Chondrocyte (in vitro differentiated cells): ENCODE measurements around the gene SH3TC2. TPM values are rescaled to one million over a fixed set of nuclear protein-coding genes. Genes with fewer than 3 reads are reported as not detected.

Experiments
- DNase-seq: peaks from one replicate; pipeline ENCODE4 v3.0.0; 2021; ENCODE audit warnings: mixed read lengths, low spot score
- H3K27ac Mint-ChIP-seq: one replicate; pipeline ENCODE4 v1.8.0; 2021; ENCODE audit warnings: mild to moderate bottlenecking, moderate library complexity, mixed read lengths; ENCODE audit not compliant: unreplicated experiment
- H3K27me3 Mint-ChIP-seq: 2 replicates; pipeline ENCODE4 v1.8.0; 2021; ENCODE audit warnings: low read depth, mixed read lengths
- H3K36me3 Mint-ChIP-seq: 2 replicates; pipeline ENCODE4 v1.8.0; 2021; ENCODE audit warnings: low read depth, mixed read lengths
- H3K4me1 Mint-ChIP-seq: 2 replicates; pipeline ENCODE4 v1.8.0; 2021; ENCODE audit warnings: low read depth, mild to moderate bottlenecking, mixed read lengths
- H3K4me3 Mint-ChIP-seq: one replicate; pipeline ENCODE4 v1.8.0; 2021; ENCODE audit warnings: mild to moderate bottlenecking, moderate library complexity, mixed read lengths; ENCODE audit not compliant: unreplicated experiment
- H3K9me3 Mint-ChIP-seq: 2 replicates; pipeline ENCODE4 v1.8.0; 2021; ENCODE audit warnings: low read depth, mixed read lengths
- total RNA-seq: library from RNA; stranded (reverse); gene quantifications from 3 replicates; pipeline ENCODE4 v1.2.1, GENCODE V29; 2021
- TF ChIP-seq, protein P1 (sequence below): fragments of 200-600 bp; sonication (generic); IDR thresholded peaks from 2 replicates; pipeline ENCODE4 v1.5.0; 2021; ENCODE audit warnings: antibody characterized with exemption, mild to moderate bottlenecking, moderate library complexity

Gene SH3TC2
- total RNA-seq, 1 donor from 2014 or later = 0.80 TPM

DNA sequence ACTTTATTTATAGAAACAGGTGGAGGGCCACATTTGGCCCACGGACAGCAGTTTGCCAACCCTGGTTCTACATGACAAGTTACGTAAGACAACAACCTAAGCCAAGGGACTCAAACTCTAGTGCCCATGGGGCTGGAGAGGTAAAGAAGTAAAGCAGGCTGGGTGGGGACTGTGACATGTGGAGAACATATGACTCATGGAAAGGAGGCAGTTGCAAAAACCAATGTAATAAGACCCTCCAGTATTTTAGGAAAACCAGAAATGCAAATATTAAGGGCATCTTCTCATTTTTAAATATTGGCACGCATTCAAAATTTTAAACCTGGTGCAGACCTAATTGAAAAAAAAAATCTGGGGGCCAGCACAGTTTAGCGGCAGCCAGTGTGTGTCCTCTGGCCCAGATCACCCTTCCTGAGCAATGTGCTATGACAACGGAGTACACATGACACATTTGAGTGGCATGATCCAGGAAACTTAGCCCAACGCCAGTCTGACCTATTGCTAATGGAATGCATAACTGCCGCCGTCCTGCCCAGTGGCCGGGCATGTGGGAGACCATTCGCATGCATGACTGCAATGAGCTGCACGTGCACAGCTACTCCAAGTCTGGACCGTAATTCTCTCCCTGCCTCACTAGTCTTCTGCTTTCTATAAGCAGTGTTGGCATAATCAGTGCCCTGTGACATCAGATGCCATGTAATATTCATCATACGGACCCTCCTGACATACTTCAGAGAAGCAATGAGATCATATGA is 97.2 kb downstream of the SH3TC2 start:
- peaks cover 52% of the 10 kb centered on the region for H3K4me1 Mint-ChIP-seq
- peak; percentile 97 for DNase-seq
- H3K4me3 Mint-ChIP-seq = no peak overlapping the region
- no peaks in the 10 kb centered on the region for H3K9me3 Mint-ChIP-seq
- H3K36me3 Mint-ChIP-seq = no peaks in the 10 kb centered on the region
- peak overlapping the region; percentile 96 for H3K27ac Mint-ChIP-seq
- TF ChIP-seq, protein P1, sequence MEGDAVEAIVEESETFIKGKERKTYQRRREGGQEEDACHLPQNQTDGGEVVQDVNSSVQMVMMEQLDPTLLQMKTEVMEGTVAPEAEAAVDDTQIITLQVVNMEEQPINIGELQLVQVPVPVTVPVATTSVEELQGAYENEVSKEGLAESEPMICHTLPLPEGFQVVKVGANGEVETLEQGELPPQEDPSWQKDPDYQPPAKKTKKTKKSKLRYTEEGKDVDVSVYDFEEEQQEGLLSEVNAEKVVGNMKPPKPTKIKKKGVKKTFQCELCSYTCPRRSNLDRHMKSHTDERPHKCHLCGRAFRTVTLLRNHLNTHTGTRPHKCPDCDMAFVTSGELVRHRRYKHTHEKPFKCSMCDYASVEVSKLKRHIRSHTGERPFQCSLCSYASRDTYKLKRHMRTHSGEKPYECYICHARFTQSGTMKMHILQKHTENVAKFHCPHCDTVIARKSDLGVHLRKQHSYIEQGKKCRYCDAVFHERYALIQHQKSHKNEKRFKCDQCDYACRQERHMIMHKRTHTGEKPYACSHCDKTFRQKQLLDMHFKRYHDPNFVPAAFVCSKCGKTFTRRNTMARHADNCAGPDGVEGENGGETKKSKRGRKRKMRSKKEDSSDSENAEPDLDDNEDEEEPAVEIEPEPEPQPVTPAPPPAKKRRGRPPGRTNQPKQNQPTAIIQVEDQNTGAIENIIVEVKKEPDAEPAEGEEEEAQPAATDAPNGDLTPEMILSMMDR = no peak
- H3K27me3 Mint-ChIP-seq = no peaks in the 10 kb centered on the region

DNA sequence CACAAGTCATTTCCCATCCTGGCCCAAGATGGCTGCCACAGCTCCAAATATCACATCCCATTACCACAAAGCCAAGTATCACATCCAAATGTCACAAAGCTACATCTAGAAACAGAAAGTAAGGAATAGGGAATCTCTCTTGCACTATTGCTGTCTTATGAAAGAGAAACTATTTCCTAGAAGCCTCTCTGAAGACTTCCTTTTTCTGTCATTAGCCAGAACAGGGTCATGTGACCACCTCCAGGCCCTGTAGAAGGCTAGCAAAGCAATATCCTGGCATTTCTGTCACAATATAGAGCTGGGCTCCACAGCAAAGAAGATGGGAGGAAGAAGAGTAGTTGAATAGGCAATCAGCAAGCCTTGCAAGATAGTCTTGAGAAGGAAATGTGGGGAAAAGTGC is 99.2 kb downstream of the SH3TC2 start:
- Mint-ChIP-seq H3K4me3 (no peak overlapping the region), H3K36me3 (no peaks in the 10 kb centered on the region), H3K4me1 (peaks cover 32% of the 10 kb centered on the region), H3K27me3 (no peaks in the 10 kb centered on the region), H3K27ac (no peak overlapping the region), H3K9me3 (no peaks in the 10 kb centered on the region)
- DNase-seq = no peak
- TF ChIP-seq, protein P1 = no peak

DNA sequence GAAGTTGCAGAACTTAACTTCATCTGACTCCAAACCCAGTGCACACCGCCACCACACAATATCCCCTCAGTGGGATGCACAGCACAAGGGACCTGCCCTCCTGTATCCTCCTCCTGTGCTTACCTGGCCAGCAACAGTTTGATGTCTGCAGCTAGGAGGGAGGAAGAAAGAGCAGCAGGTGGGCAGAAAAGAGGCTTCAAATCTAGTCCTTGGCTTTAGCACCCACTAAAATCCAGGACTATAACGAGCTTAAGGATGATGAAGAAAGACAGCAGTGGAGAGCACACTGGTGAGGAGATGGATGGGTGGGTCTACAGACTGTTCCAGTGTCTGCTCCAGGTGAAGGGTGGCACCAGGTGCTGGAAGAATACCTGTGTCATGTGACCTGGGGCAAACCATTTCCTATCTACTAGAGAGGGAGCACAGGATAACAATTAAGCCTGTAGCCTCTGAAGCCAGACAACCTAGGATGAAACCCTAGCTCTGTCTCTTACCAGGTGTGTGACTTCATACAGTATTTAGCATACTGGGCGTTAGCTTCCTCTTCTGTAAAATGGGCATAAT is 100.0 kb downstream of the SH3TC2 start:
- H3K36me3 Mint-ChIP-seq = no peaks in the 10 kb centered on the region
- H3K9me3 Mint-ChIP-seq = no peaks in the 10 kb centered on the region
- peaks cover 24% of the 10 kb centered on the region for H3K4me1 Mint-ChIP-seq
- TF ChIP-seq, protein P1 = no peak
- no peak for DNase-seq
- H3K4me3 Mint-ChIP-seq = no peak overlapping the region
- no peaks in the 10 kb centered on the region for H3K27me3 Mint-ChIP-seq
- no peak overlapping the region for H3K27ac Mint-ChIP-seq

DNA sequence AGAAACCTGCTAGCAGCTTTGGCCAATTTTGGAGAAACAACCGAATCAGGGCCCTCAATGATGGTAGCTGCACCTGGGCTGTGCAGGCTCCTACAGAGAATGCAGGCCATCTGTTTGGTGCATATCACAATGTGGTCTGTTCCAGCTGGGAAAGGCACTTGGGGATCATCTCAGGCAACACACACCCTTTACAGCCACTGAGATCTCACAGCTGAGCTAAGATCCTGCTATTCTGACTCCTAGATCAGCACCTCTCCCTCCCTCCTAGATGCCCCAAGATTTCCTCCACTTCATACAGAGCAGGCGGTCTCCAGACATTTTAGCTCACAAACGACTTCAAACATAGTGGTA is 100.7 kb downstream of the SH3TC2 start:
- TF ChIP-seq, protein P1 = no peak
- H3K4me3 Mint-ChIP-seq = no peak overlapping the region
- DNase-seq = no peak
- H3K36me3 Mint-ChIP-seq = no peaks in the 10 kb centered on the region
- H3K9me3 Mint-ChIP-seq = no peaks in the 10 kb centered on the region
- no peak overlapping the region for H3K27ac Mint-ChIP-seq
- peaks cover 19% of the 10 kb centered on the region for H3K4me1 Mint-ChIP-seq
- no peaks in the 10 kb centered on the region for H3K27me3 Mint-ChIP-seq

DNA sequence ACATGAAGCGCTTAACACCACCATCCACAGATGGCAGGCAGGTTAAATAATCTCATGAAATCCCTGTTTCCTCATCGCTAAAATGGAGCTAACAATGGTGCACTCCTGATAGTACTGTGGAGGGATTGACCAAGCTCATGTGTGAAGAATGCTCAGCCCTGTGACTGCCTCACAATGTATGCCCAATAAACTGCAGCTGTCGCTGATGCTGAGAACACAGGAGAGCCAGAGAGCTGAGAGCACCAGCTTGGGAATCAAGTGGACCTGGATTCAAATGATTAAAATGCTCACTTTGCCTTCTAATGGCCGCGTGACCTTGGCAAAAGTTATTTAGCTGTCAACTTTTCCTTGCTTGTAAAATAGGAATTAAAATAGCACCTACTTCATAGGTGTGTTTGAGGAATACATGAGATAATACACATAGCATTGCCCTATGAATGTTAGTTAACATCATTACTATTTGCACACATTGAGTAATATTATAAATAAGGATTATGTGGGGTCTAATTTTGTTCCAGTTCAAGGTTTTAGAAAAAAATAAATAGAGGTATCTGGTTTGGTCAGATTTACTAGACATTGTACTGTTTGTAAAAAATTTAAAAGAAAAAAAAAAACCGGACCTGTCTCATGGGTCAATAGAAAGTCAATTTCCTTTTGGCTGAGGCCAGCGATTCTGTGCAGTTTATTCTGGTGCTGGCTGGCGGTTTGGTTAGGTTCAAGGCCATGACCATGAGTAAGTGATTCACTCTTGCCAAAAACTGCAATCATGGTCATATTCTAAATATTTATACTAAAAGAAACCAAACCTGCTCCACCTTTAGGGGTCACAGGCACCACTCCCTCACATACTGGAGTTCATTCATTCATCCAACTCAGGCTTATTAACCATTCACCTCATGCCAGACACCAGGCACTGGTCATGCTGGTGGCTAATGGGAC is 101.3 kb downstream of the SH3TC2 start:
- no peaks in the 10 kb centered on the region for H3K36me3 Mint-ChIP-seq
- H3K27ac Mint-ChIP-seq = no peak overlapping the region
- peaks cover 14% of the 10 kb centered on the region for H3K4me1 Mint-ChIP-seq
- no peaks in the 10 kb centered on the region for H3K9me3 Mint-ChIP-seq
- H3K4me3 Mint-ChIP-seq = no peak overlapping the region
- H3K27me3 Mint-ChIP-seq = no peaks in the 10 kb centered on the region
- TF ChIP-seq, protein P1 = no peak
- no peak for DNase-seq
